CD14-positive monocyte (primary cell): ENCODE measurements around the gene LCAT. TPM values are rescaled to one million over a fixed set of nuclear protein-coding genes. Genes with fewer than 3 reads are reported as not detected.

Source experiments
- DNase-seq, 3 donors: peaks; one replicate each; pipeline ENCODE4 v3.0.0-alpha.2; 2011 to 2022
- H2AFZ ChIP-seq: 2 replicates; pipeline ENCODE4 v1.6.0; 2012; ENCODE audit warnings: mild to moderate bottlenecking, low read depth, low read length, inconsistent platforms; ENCODE audit not compliant: insufficient read depth, poor library complexity, severe bottlenecking
- H3K27ac ChIP-seq, 2 donors: 1 replicate in 1 of 2; 2 replicates in 1 of 2; pipeline ENCODE4 v1.5.1; 2012 to 2013; ENCODE audit warnings: low read length in 2 of 2, control low read depth in 1 of 2, inconsistent platforms in 1 of 2, low read depth in 1 of 2, mild to moderate bottlenecking in 1 of 2
- H3K27me3 ChIP-seq, 2 donors: one replicate each; pipeline versions ENCODE4 v1.6.0 to v1.6.1; 2011 to 2013; ENCODE audit warnings: low read length in 2 of 2; ENCODE audit not compliant: control insufficient read depth in 2 of 2, insufficient read depth in 2 of 2
- H3K36me3 ChIP-seq, 2 donors: replicated peaks in 1 of 2; 1 replicate in 1 of 2; 2 replicates in 1 of 2; pipeline versions ENCODE4 v1.5.1 to v1.6.1; 2012 to 2013; ENCODE audit warnings: low read length in 2 of 2, control low read depth in 1 of 2, inconsistent platforms in 1 of 2, mild to moderate bottlenecking in 1 of 2; ENCODE audit not compliant: insufficient read depth in 2 of 2, control insufficient read depth in 1 of 2
- H3K4me1 ChIP-seq, 2 donors: 1 replicate in 1 of 2; 2 replicates in 1 of 2; pipeline versions ENCODE4 v1.5.1 to v1.6.1; 2012 to 2013; ENCODE audit warnings: low read length in 2 of 2, control low read depth in 1 of 2, inconsistent platforms in 1 of 2, mild to moderate bottlenecking in 1 of 2, moderate library complexity in 1 of 2; ENCODE audit not compliant: insufficient read depth in 2 of 2, control insufficient read depth in 1 of 2
- H3K4me2 ChIP-seq: replicated peaks from 2 replicates; pipeline ENCODE3; 2012; ENCODE audit warnings: low read length, moderate library complexity, mild to moderate bottlenecking; ENCODE audit not compliant: poor library complexity, severe bottlenecking; ENCODE audit errors: extremely low read depth
- H3K4me3 ChIP-seq, 3 experiments: fragments of 200-600 bp in 1 of 3; sonication (generic) in 1 of 3; replicated peaks in 1 of 3; 1 replicate in 2 of 3; 2 replicates in 1 of 3; pipeline ENCODE4 v1.5.1; 2011 to 2013; ENCODE audit warnings: low read length in 3 of 3, mild to moderate bottlenecking in 3 of 3, control low read depth in 2 of 3, low read depth in 2 of 3, inconsistent platforms in 1 of 3, moderate library complexity in 1 of 3
- H3K79me2 ChIP-seq: 2 replicates; pipeline ENCODE4 v1.6.0; 2012; ENCODE audit warnings: mild to moderate bottlenecking, control low read depth, inconsistent platforms, low read length, moderate library complexity; ENCODE audit not compliant: insufficient read depth
- H3K9ac ChIP-seq: 2 replicates; pipeline ENCODE4 v1.6.0; 2017; ENCODE audit warnings: low read length, mild to moderate bottlenecking; ENCODE audit not compliant: insufficient read depth, poor library complexity, severe bottlenecking
- H3K9me3 ChIP-seq, 2 donors: replicated peaks in 1 of 2; 1 replicate in 1 of 2; 2 replicates in 1 of 2; pipeline versions ENCODE4 v1.5.1 to v1.6.1; 2012 to 2013; ENCODE audit warnings: low read length in 2 of 2, control low read depth in 1 of 2; ENCODE audit not compliant: control insufficient read depth in 1 of 2, insufficient read depth in 1 of 2
- H4K20me1 ChIP-seq: 2 replicates; pipeline ENCODE4 v1.6.0; 2012; ENCODE audit warnings: mild to moderate bottlenecking, low read length, control low read depth, moderate library complexity; ENCODE audit not compliant: insufficient read depth
- H3K27ac Mint-ChIP-seq, 7 donors: one replicate each; pipeline ENCODE4 v1.8.0; 2020; ENCODE audit warnings: mild to moderate bottlenecking in 7 of 7, mixed read lengths in 7 of 7, moderate library complexity in 6 of 7, inconsistent platforms in 2 of 7
- H3K27me3 Mint-ChIP-seq, 3 donors: one replicate each; pipeline ENCODE4 v1.8.0; 2021 to 2022; ENCODE audit warnings: low read depth in 3 of 3, mild to moderate bottlenecking in 3 of 3, mixed read lengths in 3 of 3, moderate library complexity in 3 of 3, inconsistent platforms in 1 of 3
- H3K36me3 Mint-ChIP-seq, 2 donors: one replicate each; pipeline ENCODE4 v1.8.0; 2020; ENCODE audit warnings: mixed read lengths in 2 of 2, inconsistent platforms in 1 of 2, mild to moderate bottlenecking in 1 of 2
- H3K4me1 Mint-ChIP-seq: one replicate; pipeline ENCODE4 v1.8.0; 2020; ENCODE audit warnings: mild to moderate bottlenecking, mixed read lengths
- H3K4me3 Mint-ChIP-seq, 2 donors: one replicate each; pipeline ENCODE4 v1.8.0; 2020; ENCODE audit warnings: mild to moderate bottlenecking in 2 of 2, mixed read lengths in 2 of 2, moderate library complexity in 1 of 2
- H3K9me3 Mint-ChIP-seq, 7 donors: one replicate each; pipeline ENCODE4 v1.8.0; 2020 to 2022; ENCODE audit warnings: mixed read lengths in 7 of 7, mild to moderate bottlenecking in 6 of 7, moderate library complexity in 6 of 7, inconsistent platforms in 2 of 7
- CTCF ChIP-seq: fragments of 200-600 bp; IDR thresholded peaks from one replicate; pipeline ENCODE4 v1.8.0; 2022; ENCODE audit warnings: antibody characterized with exemption, mild to moderate bottlenecking
- WGBS: methylation state at CpG from one replicate; pipeline ENCODE4 v1.1.5; 2013; ENCODE audit warnings: missing lambda C conversion rate; ENCODE audit not compliant: insufficient coverage; 5-methylcytosine and 5-hydroxymethylcytosine counted together
- intact Hi-C, 2 donors: fragments of 100-400 bp; cut with micrococcal nuclease; formaldehyde crosslinking; loops; one replicate each; pipeline versions ENCODE4 v1.15.0 to v1.15.1; 2023
- polyA plus RNA-seq, 3 donors: library from polyadenylated mRNA; depleted of rRNA in 1 of 3; unstranded in 2 of 3; stranded (reverse) in 1 of 3; fragments of 300-500 nt in 2 of 3; fragments of >200 nt in 1 of 3; fragmentation: Illumina TruSeq in 2 of 3; gene quantifications; 1 replicate in 2 of 3; 2 replicates in 1 of 3; pipeline ENCODE4 v1.2.3, GENCODE V29; 2012 to 2021

LCAT gene
- polyA plus RNA-seq, 3 donors: 0.17 to 16.2 TPM; not detected in 1

DNA sequence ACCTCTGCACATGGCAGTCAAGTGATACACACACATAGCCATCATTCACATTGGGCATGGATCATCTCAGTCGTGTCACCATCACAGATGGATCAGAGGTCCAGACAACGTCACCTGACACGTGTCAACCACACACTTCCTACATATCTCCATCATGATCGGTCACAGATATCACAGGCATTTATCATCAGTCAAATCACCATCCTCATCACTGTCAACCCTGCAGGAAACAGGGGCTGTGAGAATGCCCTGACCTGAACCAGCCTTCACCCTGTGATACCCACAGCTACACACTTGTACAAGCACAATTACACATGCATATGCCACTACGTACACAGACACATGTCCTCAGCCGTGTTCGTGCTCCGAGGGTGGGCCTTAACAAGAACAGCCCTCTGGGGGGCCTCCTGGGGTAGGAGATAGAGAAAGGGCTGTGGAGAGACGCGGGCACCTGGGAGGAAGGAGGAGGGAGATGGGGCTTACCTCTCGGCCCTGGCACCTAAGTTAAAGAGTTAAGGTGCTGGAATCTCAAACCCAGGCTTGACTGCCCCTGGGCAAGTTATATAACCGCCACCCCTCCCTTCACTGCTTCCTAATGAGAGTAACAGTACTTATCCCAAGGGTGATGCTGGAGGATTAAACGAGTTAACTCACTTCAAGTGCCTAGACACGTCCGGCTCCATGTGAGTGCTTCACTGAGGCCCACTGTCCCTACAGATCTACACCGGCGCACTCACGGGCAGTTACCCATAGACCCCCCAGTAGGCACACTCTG, 23.4 kb upstream of the LCAT start:
- Histone ChIP-seq H3K27ac (peak overlapping the region in 1 of 2 donors; percentile 63), H3K36me3 (peaks cover 1 to 16% of the 10 kb centered on the region in 2 donors), H3K9ac (peak overlapping the region; percentile 79), H3K79me2 (peaks cover 23% of the 10 kb centered on the region), H3K9me3 (no peaks in the 10 kb centered on the region), H4K20me1 (peaks cover 47% of the 10 kb centered on the region), H3K27me3 (no peaks in the 10 kb centered on the region), H3K4me1 (peaks cover 18 to 24% of the 10 kb centered on the region in 2 donors), H3K4me3 (peak overlapping the region; percentile 83 to 91 (median 91)), H2AFZ (peak overlapping the region; percentile 93), H3K4me2 (peak overlapping the region; percentile 90)
- peak overlapping the region; percentile 61 to 89 (median 78) for H3K27ac Mint-ChIP-seq
- peaks cover 26% of the 10 kb centered on the region for H3K4me1 Mint-ChIP-seq
- DNase-seq: no peak
- peaks cover 9 to 19% of the 10 kb centered on the region in 2 donors for H3K36me3 Mint-ChIP-seq
- intact Hi-C loops: no loop called here
- WGBS: 45% methylated on average over 8 of the region's 18 CpGs
- H3K27me3 Mint-ChIP-seq: peaks cover 1 to 4% (median 2%) of the 10 kb centered on the region in 3 donors
- no peaks in the 10 kb centered on the region for H3K9me3 Mint-ChIP-seq
- no peak for TF ChIP-seq CTCF
- peak overlapping the region; percentile 98 to 99 for H3K4me3 Mint-ChIP-seq

DNA sequence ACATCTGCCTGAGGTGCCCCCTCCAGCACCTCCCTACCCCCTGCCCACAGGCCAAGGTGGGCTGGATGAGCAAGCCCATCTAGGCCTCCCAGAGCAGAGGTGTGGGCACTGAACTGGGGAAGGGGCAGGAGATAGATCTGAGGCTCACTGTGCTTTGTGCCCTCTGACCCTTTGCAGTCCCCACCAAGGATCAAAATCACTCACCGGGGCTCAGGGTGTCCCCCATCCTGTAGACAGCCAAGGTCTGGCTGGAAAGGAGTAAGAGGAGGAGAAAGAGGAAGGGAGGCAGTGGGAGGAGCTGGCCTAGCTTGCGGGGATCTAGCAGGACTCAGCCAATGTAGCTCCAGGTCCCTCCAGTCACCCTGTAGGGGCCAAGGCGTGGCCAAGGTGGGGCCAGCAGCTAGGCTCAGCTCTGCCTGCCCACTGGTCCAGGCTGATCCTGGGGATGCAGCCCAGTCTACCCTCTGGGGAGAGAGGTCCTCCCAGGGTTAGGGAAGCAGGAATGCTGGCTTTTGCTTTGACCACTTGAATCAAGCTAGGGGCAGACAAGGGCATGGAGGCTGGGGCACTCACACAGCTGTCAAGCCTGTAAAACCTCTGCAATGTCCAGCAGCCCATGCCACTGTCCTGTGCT, 22.7 kb upstream of the LCAT start:
- H3K27ac ChIP-seq: no peak overlapping the region
- peak overlapping the region; percentile 98 to 99 for H3K4me3 Mint-ChIP-seq
- H2AFZ ChIP-seq: no peak overlapping the region
- H3K4me3 ChIP-seq: peak overlapping the region in 1 of 3 experiments; percentile 91
- no peaks in the 10 kb centered on the region for H3K9me3 ChIP-seq
- intact Hi-C loops: no loop called here
- peak in 1 of 3 donors; percentile 15 for DNase-seq
- H3K27me3 Mint-ChIP-seq: peaks cover 1 to 4% (median 2%) of the 10 kb centered on the region in 3 donors
- H3K36me3 ChIP-seq: peaks cover 8 to 23% of the 10 kb centered on the region in 2 donors
- peaks cover 23% of the 10 kb centered on the region for H3K79me2 ChIP-seq
- H3K27ac Mint-ChIP-seq: no peak overlapping the region
- no peaks in the 10 kb centered on the region for H3K9me3 Mint-ChIP-seq
- H4K20me1 ChIP-seq: peaks cover 47% of the 10 kb centered on the region
- peaks cover 26% of the 10 kb centered on the region for H3K4me1 Mint-ChIP-seq
- TF ChIP-seq CTCF: no peak
- H3K36me3 Mint-ChIP-seq: peaks cover 16 to 26% of the 10 kb centered on the region in 2 donors
- H3K27me3 ChIP-seq: no peaks in the 10 kb centered on the region
- H3K4me1 ChIP-seq: peaks cover 18 to 24% of the 10 kb centered on the region in 2 donors
- H3K4me2 ChIP-seq: peak overlapping the region; percentile 90
- 46% methylated on average over 2 of the region's 3 CpGs for WGBS
- peak overlapping the region; percentile 79 for H3K9ac ChIP-seq
